Measurements from ENCODE around the gene CCT8. TPM values are rescaled to one million over a fixed set of nuclear protein-coding genes. Genes with fewer than 3 reads are reported as not detected.

CCT8 gene
- total RNA-seq, 2 donors from 2014 or later, result 101 to 105 TPM

- H3K9me3 ChIP-seq, result no peaks in the 10 kb centered on the region
- no peak for DNase-seq (ENCODE audit: low spot score)
- 3% methylated on average over 6 of the region's 6 CpGs for WGBS
- TF ChIP-seq POLR2AphosphoS5 (IDR thresholded peaks at IDR 0.05), result no peak
- no peak for TF ChIP-seq POLR2A (IDR thresholded peaks at IDR 0.05)
- TF ChIP-seq CTCF (IDR thresholded peaks at IDR 0.05), result no peak
- peak overlapping the region; percentile 96 to 97 for H3K27ac ChIP-seq
- no peaks in the 10 kb centered on the region for H3K27me3 ChIP-seq (replicated peaks; ENCODE audit: insufficient read depth)
- peaks cover 4% of the 10 kb centered on the region for H3K4me1 ChIP-seq (replicated peaks)
- H3K4me3 ChIP-seq, result peak overlapping the region; percentile 64 to 66
- intact Hi-C loops (cut with DNase I), result loop anchor here (2.0 kb wide), 1 partner anchor 33 kb away; the partner anchor contains the start of gene LTN1
- H3K36me3 ChIP-seq, result no peaks in the 10 kb centered on the region
Observed at GRCh38 chr21:29025328-29025713, 48.1 kb downstream of the CCT8 start.

- WGBS, result under 1% methylated on average over 48 of the region's 48 CpGs
- DNase-seq (ENCODE audit: low spot score), result peak; percentile 95
- no peaks in the 10 kb centered on the region for H3K27me3 ChIP-seq (replicated peaks; ENCODE audit: insufficient read depth)
- H3K36me3 ChIP-seq, result no peaks in the 10 kb centered on the region
- intact Hi-C loops (cut with DNase I), result loop anchor here (2.0 kb wide), 1 partner anchor 32 kb away; the partner anchor contains the start of gene LTN1
- peaks cover 4% of the 10 kb centered on the region for H3K4me1 ChIP-seq (replicated peaks)
- H3K4me3 ChIP-seq, result peak within 1 kb of the TSS; percentile 64 to 66
- no peaks in the 10 kb centered on the region for H3K9me3 ChIP-seq
- peak in 2 of 4 experiments; percentile 30 to 31 for TF ChIP-seq CTCF (IDR thresholded peaks at IDR 0.05)
- no peak for TF ChIP-seq POLR2A (IDR thresholded peaks at IDR 0.05)
- TF ChIP-seq POLR2AphosphoS5 (IDR thresholded peaks at IDR 0.05), result peak; percentile 81
- H3K27ac ChIP-seq, result peak within 1 kb of the TSS; percentile 96 to 97
Observed at GRCh38 chr21:29024474-29025327, 48.7 kb downstream of the CCT8 start, which contains the start of gene USP16. Gene USP16 (plus strand): TSS chr21:29024668. CDS start chr21:29027914, 3,246 bp downstream.

- Histone ChIP-seq H3K27me3 (replicated peaks; ENCODE audit: insufficient read depth) (no peaks in the 10 kb centered on the region), H3K36me3 (no peaks in the 10 kb centered on the region), H3K27ac (no peak overlapping the region), H3K4me1 (replicated peaks) (peaks cover 13% of the 10 kb centered on the region), H3K4me3 (no peak overlapping the region), H3K9me3 (no peaks in the 10 kb centered on the region)
- no peak for DNase-seq (ENCODE audit: low spot score)
- TF ChIP-seq CTCF (IDR thresholded peaks at IDR 0.05) (no peak), POLR2A (IDR thresholded peaks at IDR 0.05) (no peak), POLR2AphosphoS5 (IDR thresholded peaks at IDR 0.05) (no peak)
- intact Hi-C loops (cut with DNase I), result no loop called here
- WGBS, result 82% methylated on average over 4 of the region's 4 CpGs
Observed at GRCh38 chr21:29022166-29022565, 51.3 kb downstream of the CCT8 start.

- Histone ChIP-seq H3K36me3 (no peaks in the 10 kb centered on the region), H3K27ac (peak overlapping the region; percentile 65 to 72), H3K27me3 (replicated peaks; ENCODE audit: insufficient read depth) (no peaks in the 10 kb centered on the region), H3K9me3 (no peaks in the 10 kb centered on the region), H3K4me1 (replicated peaks) (peaks cover 9% of the 10 kb centered on the region), H3K4me3 (peak overlapping the region; percentile 68 to 79)
- no peak for DNase-seq (ENCODE audit: low spot score)
- 15% methylated on average over 12 of the region's 12 CpGs for WGBS
- intact Hi-C loops (cut with DNase I), result no loop called here
- no peak for TF ChIP-seq POLR2A (IDR thresholded peaks at IDR 0.05)
- no peak for TF ChIP-seq POLR2AphosphoS5 (IDR thresholded peaks at IDR 0.05)
- no peak for TF ChIP-seq CTCF (IDR thresholded peaks at IDR 0.05)
Observed at GRCh38 chr21:29018540-29018939, 54.9 kb downstream of the CCT8 start.

All from prostate gland (tissue), 2 donors.